ENCODE measurements around the gene IL6R.

IL6R gene

GRCh38 chr1:154400381-154400801 lies 4.8 kb upstream of the IL6R start:
- in situ Hi-C loops (cut with MboI; ENCODE audit: low sequenced_read_pairs, unreplicated experiment) = loop anchor here (10.0 kb wide), 1 partner anchor 54 kb away; no protein-coding TSS in a partner anchor
- no peak for TF ChIP-seq CTCF (IDR thresholded peaks at IDR 0.05; ENCODE audit: borderline replicate concordance, control extremely low read depth, extremely low read depth, insufficient read depth, missing control alignments)

GRCh38 chr1:154402409-154402921 lies 2.7 kb upstream of the IL6R start:
- no peak for DNase-seq (ENCODE audit: low spot score)
- in situ Hi-C loops (cut with MboI; ENCODE audit: low sequenced_read_pairs, unreplicated experiment) = loop anchor here (10.0 kb wide), 1 partner anchor 52 kb away; no protein-coding TSS in a partner anchor
- no peak for TF ChIP-seq CTCF (IDR thresholded peaks at IDR 0.05; ENCODE audit: borderline replicate concordance, control extremely low read depth, extremely low read depth, insufficient read depth, missing control alignments)

More at GRCh38 chr1:154400381-154400801, 4.8 kb upstream of the IL6R start:
- no peak for DNase-seq (ENCODE audit: low spot score)

- no peak for DNase-seq (ENCODE audit: low spot score)
- in situ Hi-C loops (cut with MboI; ENCODE audit: low sequenced_read_pairs, unreplicated experiment) = loop anchor here (10.0 kb wide), 1 partner anchor 51 kb away; no protein-coding TSS in a partner anchor
- TF ChIP-seq CTCF (IDR thresholded peaks at IDR 0.05; ENCODE audit: borderline replicate concordance, control extremely low read depth, extremely low read depth, insufficient read depth, missing control alignments) = no peak
Observed at GRCh38 chr1:154403261-154403943, 1.7 kb upstream of the IL6R start.

- DNase-seq (ENCODE audit: low spot score) = no peak
- TF ChIP-seq CTCF (IDR thresholded peaks at IDR 0.05; ENCODE audit: borderline replicate concordance, control extremely low read depth, extremely low read depth, insufficient read depth, missing control alignments) = no peak
- in situ Hi-C loops (cut with MboI; ENCODE audit: low sequenced_read_pairs, unreplicated experiment) = loop anchor here (10.0 kb wide), 1 partner anchor 51 kb away; no protein-coding TSS in a partner anchor
Observed at GRCh38 chr1:154403983-154404382, 1.2 kb upstream of the IL6R start.

- no peak for TF ChIP-seq CTCF (IDR thresholded peaks at IDR 0.05; ENCODE audit: borderline replicate concordance, control extremely low read depth, extremely low read depth, insufficient read depth, missing control alignments)
- no peak for DNase-seq (ENCODE audit: low spot score)
- in situ Hi-C loops (cut with MboI; ENCODE audit: low sequenced_read_pairs, unreplicated experiment) = loop anchor here (10.0 kb wide), 1 partner anchor 50 kb away; no protein-coding TSS in a partner anchor
Observed at GRCh38 chr1:154404511-154404931, 622 bp upstream of the IL6R start.

GRCh38 chr1:154405747-154406571 lies 816 bp downstream of the IL6R start:
- peak; percentile 63 for DNase-seq (ENCODE audit: low spot score)

More at GRCh38 chr1:154405747-154406571, 816 bp downstream of the IL6R start:
- in situ Hi-C loops (cut with MboI; ENCODE audit: low sequenced_read_pairs, unreplicated experiment) = loop anchor here (10.0 kb wide), 1 partner anchor 49 kb away; no protein-coding TSS in a partner anchor
- TF ChIP-seq CTCF (IDR thresholded peaks at IDR 0.05; ENCODE audit: borderline replicate concordance, control extremely low read depth, extremely low read depth, insufficient read depth, missing control alignments) = peak; percentile 42
